ENCODE results near the gene KAT2A.

Gene KAT2A

GRCh38 chr17:42135664-42136653, 14.8 kb upstream of the KAT2A start:
- no peak for DNase-seq (ENCODE audit: low read depth, low spot score)

- DNase-seq (ENCODE audit: low read depth, low spot score): no peak
Measured at GRCh38 chr17:42135151-42135550, 14.0 kb upstream of the KAT2A start.

GRCh38 chr17:42133461-42134041, 12.4 kb upstream of the KAT2A start:
- DNase-seq (ENCODE audit: low read depth, low spot score): no peak

GRCh38 chr17:42132941-42133340, 11.8 kb upstream of the KAT2A start:
- no peak for DNase-seq (ENCODE audit: low read depth, low spot score)

- no peak for DNase-seq (ENCODE audit: low read depth, low spot score)
Measured at GRCh38 chr17:42131981-42132432, 10.8 kb upstream of the KAT2A start.

- no peak for DNase-seq (ENCODE audit: low read depth, low spot score)
Measured at GRCh38 chr17:42131232-42131631, 10.1 kb upstream of the KAT2A start.

GRCh38 chr17:42130310-42130936, 9.3 kb upstream of the KAT2A start:
- DNase-seq (ENCODE audit: low read depth, low spot score): no peak

- no peak for DNase-seq (ENCODE audit: low read depth, low spot score)
Measured at GRCh38 chr17:42129109-42129837, 8.1 kb upstream of the KAT2A start.

GRCh38 chr17:42127414-42127813, 6.2 kb upstream of the KAT2A start:
- DNase-seq (ENCODE audit: low read depth, low spot score): no peak

- no peak for DNase-seq (ENCODE audit: low read depth, low spot score)
Measured at GRCh38 chr17:42126836-42127235, 5.7 kb upstream of the KAT2A start.

GRCh38 chr17:42125565-42125964, 4.4 kb upstream of the KAT2A start:
- no peak for DNase-seq (ENCODE audit: low read depth, low spot score)

GRCh38 chr17:42124256-42124655, 3.1 kb upstream of the KAT2A start:
- DNase-seq (ENCODE audit: low read depth, low spot score): no peak

GRCh38 chr17:42122371-42123303, 1.5 kb upstream of the KAT2A start, which contains the start of gene HSPB9:
TSS of gene HSPB9 (plus strand) at chr17:42122804. CDS start at chr17:42122851, 47 bp downstream.
- DNase-seq (ENCODE audit: low read depth, low spot score): no peak

GRCh38 chr17:42120161-42120769, 902 bp downstream of the KAT2A start:
- no peak for DNase-seq (ENCODE audit: low read depth, low spot score)

GRCh38 chr17:42119301-42119700, 1.9 kb downstream of the KAT2A start:
- no peak for DNase-seq (ENCODE audit: low read depth, low spot score)

- no peak for DNase-seq (ENCODE audit: low read depth, low spot score)
Measured at GRCh38 chr17:42118545-42118944, 2.6 kb downstream of the KAT2A start.

- no peak for DNase-seq (ENCODE audit: low read depth, low spot score)
Measured at GRCh38 chr17:42118126-42118510, 3.0 kb downstream of the KAT2A start.

GRCh38 chr17:42117397-42118125, 3.6 kb downstream of the KAT2A start:
- DNase-seq (ENCODE audit: low read depth, low spot score): no peak

- DNase-seq (ENCODE audit: low read depth, low spot score): peak; percentile 47
Measured at GRCh38 chr17:42116705-42117396, 4.3 kb downstream of the KAT2A start.

Data from smooth muscle cell of the brain vasculature (primary cell).